Panc1 (cell line): ENCODE data around the gene BTBD3. TPM values are rescaled to one million over a fixed set of nuclear protein-coding genes. Genes with fewer than 3 reads are reported as not detected.

ENCODE experiments used
- ATAC-seq: fragments of 200-7000 bp; cut with Tn5 transposase; 2 replicates; pipeline ENCODE4 v1.9.1; 2020; ENCODE audit warnings: mild to moderate bottlenecking, moderate library complexity
- BruUV-seq: library from RNA; stranded (reverse); fragments of 400-500 nt; replicated peaks from 2 replicates; lab custom pipeline; 2021; lab: Mats Ljungman, UMichigan
- CTCF ChIA-PET: fragments of 300-600 bp; sonication (Branson Sonifier 250); formaldehyde crosslinking; loops from one replicate; lab custom pipeline; 2022; ENCODE audit warnings: antibody characterized with exemption; lab: Charles Lee
- POLR2A ChIA-PET: fragments of 300-600 bp; sonication (Branson Sonifier 250); formaldehyde crosslinking; loops from one replicate; lab custom pipeline; 2022; ENCODE audit warnings: antibody characterized with exemption; lab: Charles Lee
- DNase-seq: peaks from one replicate; pipeline ENCODE4 v3.0.0-alpha.2; 2010; ENCODE audit warnings: low read depth, low spot score
- H3K27ac ChIP-seq: 2 replicates; pipeline ENCODE4 v1.5.1; 2011; ENCODE audit warnings: mild to moderate bottlenecking, low read length, inconsistent platforms
- H3K27me3 ChIP-seq: fragments of 200-500 bp; sonication (Bioruptor generic); 2 replicates; pipeline ENCODE4 v1.6.0; 2014; ENCODE audit warnings: low read length, inconsistent platforms; ENCODE audit not compliant: control insufficient read depth, insufficient read depth
- H3K36me3 ChIP-seq: fragments of 200-500 bp; sonication (Bioruptor generic); 2 replicates; pipeline ENCODE4 v1.5.1; 2014; ENCODE audit warnings: inconsistent platforms, mild to moderate bottlenecking, low read length, moderate library complexity; ENCODE audit not compliant: control insufficient read depth, insufficient read depth
- H3K4me1 ChIP-seq: 2 replicates; pipeline ENCODE4 v1.5.1; 2011; ENCODE audit warnings: inconsistent platforms, mild to moderate bottlenecking, low read length, moderate library complexity; ENCODE audit not compliant: control insufficient read depth, insufficient read depth
- H3K4me3 ChIP-seq, 2 experiments: 2 replicates each; pipeline ENCODE4 v1.5.1; 2011 to 2012; ENCODE audit warnings: low read depth in 2 of 2, low read length in 2 of 2, mild to moderate bottlenecking in 2 of 2, inconsistent platforms in 1 of 2, moderate library complexity in 1 of 2
- H3K9me3 ChIP-seq: fragments of 200-500 bp; sonication (Bioruptor generic); 2 replicates; pipeline ENCODE4 v1.5.1; 2014; ENCODE audit warnings: low read depth, mild to moderate bottlenecking, inconsistent platforms, low read length, moderate library complexity; ENCODE audit not compliant: control insufficient read depth, insufficient read depth
- POLR2AphosphoS5 ChIP-seq: IDR thresholded peaks from 2 replicates; pipeline ENCODE4 v1.6.1; 2012; ENCODE audit warnings: mild to moderate bottlenecking, low read depth, low read length, moderate library complexity
- SIN3A ChIP-seq: IDR thresholded peaks from 2 replicates; pipeline ENCODE4 v1.6.1; 2012; ENCODE audit warnings: low read depth, mild to moderate bottlenecking, low read length, moderate library complexity, borderline replicate concordance; ENCODE audit not compliant: insufficient read depth
- TCF7L2 ChIP-seq: IDR thresholded peaks from 2 replicates; pipeline ENCODE4 v1.6.1; 2011; ENCODE audit warnings: mild to moderate bottlenecking, low read depth, low read length, inconsistent platforms
- in situ Hi-C: cut with HindIII; loops from 2 replicates; pipeline ENCODE4 v1.10.0; 2016; ENCODE audit warnings: low sequenced_read_pairs, low pct_unique_long_range_greater_than_20kb
- intact Hi-C: fragments of 100-400 bp; cut with micrococcal nuclease; formaldehyde crosslinking; loops from one replicate; pipeline ENCODE4 v1.10.0; 2022; ENCODE audit not compliant: unreplicated experiment
- total RNA-seq: library from RNA; stranded (reverse); gene quantifications from one replicate; pipeline ENCODE4 v1.2.1, GENCODE V29; 2021; ENCODE audit not compliant: unreplicated experiment
- TF ChIP-seq, protein P1 (sequence below): fragments of 450-650 bp; IDR thresholded peaks from 2 replicates; pipeline ENCODE4 v1.5.1; 2017; ENCODE audit warnings: mild to moderate bottlenecking
- TF ChIP-seq, protein P2 (sequence below), 2 experiments: IDR thresholded peaks; 2 replicates each; pipeline ENCODE4 v1.6.1; 2011 to 2012; ENCODE audit warnings: low read depth in 2 of 2, control low read depth in 1 of 2, low read length in 1 of 2, mild to moderate bottlenecking in 1 of 2, moderate library complexity in 1 of 2; ENCODE audit not compliant: insufficient read depth in 1 of 2

The BTBD3 gene
- total RNA-seq, 1 experiment from 2014 or later: 27.6 TPM

DNA sequence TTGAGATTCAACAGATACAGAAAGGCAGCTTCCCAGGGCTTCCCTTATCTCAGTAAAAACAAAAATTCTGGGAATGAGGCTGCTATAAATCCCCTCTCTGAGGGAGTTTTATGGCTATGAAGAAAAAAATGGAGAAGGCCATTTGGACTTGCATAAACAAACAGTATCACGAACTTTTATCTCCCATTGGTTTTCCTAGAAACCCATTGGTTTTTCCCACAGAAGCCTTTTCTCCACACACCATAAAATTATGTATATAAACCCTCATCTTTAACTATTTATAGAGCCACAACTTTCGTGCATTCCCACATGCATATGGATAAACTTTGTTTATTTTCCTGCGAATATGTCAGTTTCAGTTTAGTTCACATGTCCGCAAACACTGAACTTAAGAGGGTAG, 36.2 kb upstream of the BTBD3 start:
- in situ Hi-C loops: no loop called here
- no peak for DNase-seq
- CTCF ChIA-PET: no interaction called here
- Histone ChIP-seq H3K27me3 (no peaks in the 10 kb centered on the region; the same call in 1 of the 2 replicates), H3K36me3 (no peaks in the 10 kb centered on the region), H3K4me3 (no peak overlapping the region), H3K4me1 (no peaks in the 10 kb centered on the region), H3K9me3 (no peaks in the 10 kb centered on the region), H3K27ac (no peak overlapping the region)
- POLR2A ChIA-PET: no interaction called here
- intact Hi-C loops: no loop called here
- BruUV-seq: no TSS peak
- no peak for ATAC-seq
- TF ChIP-seq POLR2AphosphoS5 (no peak), TCF7L2 (no peak), SIN3A (no peak)
- TF ChIP-seq, protein P1, sequence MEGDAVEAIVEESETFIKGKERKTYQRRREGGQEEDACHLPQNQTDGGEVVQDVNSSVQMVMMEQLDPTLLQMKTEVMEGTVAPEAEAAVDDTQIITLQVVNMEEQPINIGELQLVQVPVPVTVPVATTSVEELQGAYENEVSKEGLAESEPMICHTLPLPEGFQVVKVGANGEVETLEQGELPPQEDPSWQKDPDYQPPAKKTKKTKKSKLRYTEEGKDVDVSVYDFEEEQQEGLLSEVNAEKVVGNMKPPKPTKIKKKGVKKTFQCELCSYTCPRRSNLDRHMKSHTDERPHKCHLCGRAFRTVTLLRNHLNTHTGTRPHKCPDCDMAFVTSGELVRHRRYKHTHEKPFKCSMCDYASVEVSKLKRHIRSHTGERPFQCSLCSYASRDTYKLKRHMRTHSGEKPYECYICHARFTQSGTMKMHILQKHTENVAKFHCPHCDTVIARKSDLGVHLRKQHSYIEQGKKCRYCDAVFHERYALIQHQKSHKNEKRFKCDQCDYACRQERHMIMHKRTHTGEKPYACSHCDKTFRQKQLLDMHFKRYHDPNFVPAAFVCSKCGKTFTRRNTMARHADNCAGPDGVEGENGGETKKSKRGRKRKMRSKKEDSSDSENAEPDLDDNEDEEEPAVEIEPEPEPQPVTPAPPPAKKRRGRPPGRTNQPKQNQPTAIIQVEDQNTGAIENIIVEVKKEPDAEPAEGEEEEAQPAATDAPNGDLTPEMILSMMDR: no peak
- TF ChIP-seq, protein P2, sequence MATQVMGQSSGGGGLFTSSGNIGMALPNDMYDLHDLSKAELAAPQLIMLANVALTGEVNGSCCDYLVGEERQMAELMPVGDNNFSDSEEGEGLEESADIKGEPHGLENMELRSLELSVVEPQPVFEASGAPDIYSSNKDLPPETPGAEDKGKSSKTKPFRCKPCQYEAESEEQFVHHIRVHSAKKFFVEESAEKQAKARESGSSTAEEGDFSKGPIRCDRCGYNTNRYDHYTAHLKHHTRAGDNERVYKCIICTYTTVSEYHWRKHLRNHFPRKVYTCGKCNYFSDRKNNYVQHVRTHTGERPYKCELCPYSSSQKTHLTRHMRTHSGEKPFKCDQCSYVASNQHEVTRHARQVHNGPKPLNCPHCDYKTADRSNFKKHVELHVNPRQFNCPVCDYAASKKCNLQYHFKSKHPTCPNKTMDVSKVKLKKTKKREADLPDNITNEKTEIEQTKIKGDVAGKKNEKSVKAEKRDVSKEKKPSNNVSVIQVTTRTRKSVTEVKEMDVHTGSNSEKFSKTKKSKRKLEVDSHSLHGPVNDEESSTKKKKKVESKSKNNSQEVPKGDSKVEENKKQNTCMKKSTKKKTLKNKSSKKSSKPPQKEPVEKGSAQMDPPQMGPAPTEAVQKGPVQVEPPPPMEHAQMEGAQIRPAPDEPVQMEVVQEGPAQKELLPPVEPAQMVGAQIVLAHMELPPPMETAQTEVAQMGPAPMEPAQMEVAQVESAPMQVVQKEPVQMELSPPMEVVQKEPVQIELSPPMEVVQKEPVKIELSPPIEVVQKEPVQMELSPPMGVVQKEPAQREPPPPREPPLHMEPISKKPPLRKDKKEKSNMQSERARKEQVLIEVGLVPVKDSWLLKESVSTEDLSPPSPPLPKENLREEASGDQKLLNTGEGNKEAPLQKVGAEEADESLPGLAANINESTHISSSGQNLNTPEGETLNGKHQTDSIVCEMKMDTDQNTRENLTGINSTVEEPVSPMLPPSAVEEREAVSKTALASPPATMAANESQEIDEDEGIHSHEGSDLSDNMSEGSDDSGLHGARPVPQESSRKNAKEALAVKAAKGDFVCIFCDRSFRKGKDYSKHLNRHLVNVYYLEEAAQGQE (IDR thresholded peaks at IDR 0.05; ENCODE audit: insufficient read depth in 1 of 2, low read depth in 2 of 2, low read length in 1 of 2): no peak

DNA sequence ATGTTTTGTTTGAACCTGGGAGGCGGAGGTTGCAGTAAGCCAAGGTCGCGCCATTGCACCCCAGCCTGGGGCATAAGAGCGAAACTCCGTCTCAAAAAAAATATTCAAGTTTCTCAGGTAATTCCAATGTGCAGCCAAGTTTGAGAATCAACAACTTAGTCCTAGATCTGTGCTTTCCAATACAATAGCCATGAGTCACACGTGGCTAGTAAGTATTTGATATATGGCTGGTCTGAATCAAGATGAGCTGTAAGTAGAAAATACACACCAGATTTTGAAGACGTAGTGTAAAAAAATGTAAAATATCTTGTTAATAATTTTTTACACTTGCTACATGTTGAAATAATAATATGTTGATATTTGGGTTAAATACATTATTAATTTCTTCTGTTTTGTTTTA, 35.0 kb upstream of the BTBD3 start:
- Histone ChIP-seq H3K4me1 (no peaks in the 10 kb centered on the region), H3K9me3 (no peaks in the 10 kb centered on the region), H3K27me3 (peaks cover 3% of the 10 kb centered on the region; the same call in 1 of the 2 replicates), H3K27ac (no peak overlapping the region), H3K4me3 (no peak overlapping the region), H3K36me3 (no peaks in the 10 kb centered on the region)
- POLR2A ChIA-PET: no interaction called here
- BruUV-seq: no TSS peak
- CTCF ChIA-PET: no interaction called here
- intact Hi-C loops: no loop called here
- in situ Hi-C loops: no loop called here
- ATAC-seq (no peak), DNase-seq (no peak)
- TF ChIP-seq, protein P2 (IDR thresholded peaks at IDR 0.05; ENCODE audit: insufficient read depth in 1 of 2, low read depth in 2 of 2, low read length in 1 of 2): no peak
- no peak for TF ChIP-seq TCF7L2
- no peak for TF ChIP-seq POLR2AphosphoS5
- TF ChIP-seq SIN3A: no peak
- TF ChIP-seq, protein P1: no peak
